Activated B cell treated with CpG ODN at 0.5 μM for 24 hours (primary cell): ENCODE data around the gene ATP23. TPM values are rescaled to one million over a fixed set of nuclear protein-coding genes. Genes with fewer than 3 reads are reported as not detected.

ENCODE experiments used
- ATAC-seq: fragments of 200-7000 bp; cut with Tn5 transposase; one replicate; pipeline ENCODE4 v1.10.0; 2021; ENCODE audit warnings: low read depth, mild to moderate bottlenecking, moderate library complexity
- CTCF ChIA-PET: fragments of 350-600 bp; sonication (Branson Sonifier 250); formaldehyde crosslinking; loops from one replicate; lab custom pipeline; 2021; ENCODE audit warnings: antibody characterized with exemption; lab: Charles Lee
- POLR2A ChIA-PET: fragments of 350-600 bp; sonication (Branson Sonifier 250); formaldehyde crosslinking; loops from one replicate; lab custom pipeline; 2021; ENCODE audit warnings: antibody characterized with exemption; lab: Charles Lee
- DNase-seq: peaks from one replicate; pipeline ENCODE4 v3.0.0; 2022
- H3K27ac Mint-ChIP-seq: one replicate; pipeline ENCODE4 v1.8.0; 2020; ENCODE audit warnings: mixed read lengths
- H3K27me3 Mint-ChIP-seq: one replicate; pipeline ENCODE4 v1.8.0; 2021; ENCODE audit warnings: mixed read lengths
- H3K36me3 Mint-ChIP-seq: one replicate; pipeline ENCODE4 v1.8.0; 2021; ENCODE audit warnings: low read depth, mixed read lengths
- H3K4me1 Mint-ChIP-seq: one replicate; pipeline ENCODE4 v1.8.0; 2021; ENCODE audit warnings: mixed read lengths
- H3K4me3 Mint-ChIP-seq: one replicate; pipeline ENCODE4 v1.8.0; 2020; ENCODE audit warnings: mild to moderate bottlenecking, mixed read lengths
- H3K9me3 Mint-ChIP-seq: one replicate; pipeline ENCODE4 v1.8.0; 2020; ENCODE audit warnings: mixed read lengths
- intact Hi-C: fragments of 100-400 bp; cut with micrococcal nuclease; formaldehyde crosslinking; loops from one replicate; pipeline ENCODE4 v1.15.1; 2024
- total RNA-seq: library from RNA; stranded (reverse); gene quantifications from 2 replicates; pipeline ENCODE4 v1.2.3, GENCODE V29; 2022
- TF ChIP-seq, protein P1 (sequence below): fragments of 200-600 bp; IDR thresholded peaks from one replicate; pipeline ENCODE4 v1.8.0; 2022; ENCODE audit warnings: antibody characterized with exemption, mild to moderate bottlenecking

The ATP23 gene
- total RNA-seq, 1 donor from 2014 or later, result 3.0 TPM

DNA sequence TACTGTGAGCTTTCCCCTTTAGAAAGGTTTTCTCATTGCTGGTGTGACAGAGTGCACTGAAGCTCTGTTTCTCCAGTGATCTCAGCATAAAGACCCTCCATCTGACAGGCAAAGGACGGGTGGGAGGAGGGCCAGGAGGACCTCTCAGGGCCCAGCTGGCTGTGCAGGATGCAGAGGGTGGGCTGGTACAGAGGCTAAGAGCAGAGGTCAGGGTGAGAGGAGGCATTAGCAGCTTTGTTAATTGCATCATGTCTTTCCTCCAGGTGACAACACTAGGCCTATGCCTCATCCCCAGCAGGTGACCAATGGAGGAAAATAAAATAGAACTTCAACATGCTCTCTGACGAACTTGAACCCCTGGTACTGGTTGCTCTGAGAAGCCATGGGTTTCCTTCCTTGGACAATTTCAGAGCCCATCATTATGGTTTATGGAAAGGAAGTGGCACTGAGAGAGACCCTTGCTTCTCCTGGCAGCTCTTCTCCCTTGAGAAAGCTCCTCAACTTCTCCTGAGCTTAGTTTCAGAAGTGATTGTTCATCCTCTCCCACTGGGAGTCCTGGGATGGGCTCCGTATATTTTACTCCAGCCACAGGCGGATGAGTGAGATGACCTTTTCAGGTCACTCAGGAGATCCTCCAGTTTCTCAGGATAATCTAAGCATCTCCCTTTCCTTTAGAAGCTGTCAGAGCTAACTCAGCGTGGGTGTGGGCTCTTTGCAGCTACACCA lies 45.8 kb upstream of the ATP23 start:
- POLR2A ChIA-PET, result interaction anchor here (0.6 to 7.3 kb wide), 7 partner anchors 30 to 151 kb away, joined by 3 to 122 read pairs (median 3); partner anchors contain the start of genes CTDSP2, TSFM and TSPAN31
- Mint-ChIP-seq H3K4me3 (peak overlapping the region; percentile 77), H3K27me3 (no peaks in the 10 kb centered on the region), H3K27ac (peak overlapping the region; percentile 75), H3K36me3 (no peaks in the 10 kb centered on the region), H3K9me3 (no peaks in the 10 kb centered on the region), H3K4me1 (peaks cover 72% of the 10 kb centered on the region)
- CTCF ChIA-PET, result interaction anchor here (0.9 to 5.8 kb wide), 11 partner anchors 10 to 139 kb away, joined by 3 to 35 read pairs (median 8); no protein-coding TSS in a partner anchor
- TF ChIP-seq, protein P1, sequence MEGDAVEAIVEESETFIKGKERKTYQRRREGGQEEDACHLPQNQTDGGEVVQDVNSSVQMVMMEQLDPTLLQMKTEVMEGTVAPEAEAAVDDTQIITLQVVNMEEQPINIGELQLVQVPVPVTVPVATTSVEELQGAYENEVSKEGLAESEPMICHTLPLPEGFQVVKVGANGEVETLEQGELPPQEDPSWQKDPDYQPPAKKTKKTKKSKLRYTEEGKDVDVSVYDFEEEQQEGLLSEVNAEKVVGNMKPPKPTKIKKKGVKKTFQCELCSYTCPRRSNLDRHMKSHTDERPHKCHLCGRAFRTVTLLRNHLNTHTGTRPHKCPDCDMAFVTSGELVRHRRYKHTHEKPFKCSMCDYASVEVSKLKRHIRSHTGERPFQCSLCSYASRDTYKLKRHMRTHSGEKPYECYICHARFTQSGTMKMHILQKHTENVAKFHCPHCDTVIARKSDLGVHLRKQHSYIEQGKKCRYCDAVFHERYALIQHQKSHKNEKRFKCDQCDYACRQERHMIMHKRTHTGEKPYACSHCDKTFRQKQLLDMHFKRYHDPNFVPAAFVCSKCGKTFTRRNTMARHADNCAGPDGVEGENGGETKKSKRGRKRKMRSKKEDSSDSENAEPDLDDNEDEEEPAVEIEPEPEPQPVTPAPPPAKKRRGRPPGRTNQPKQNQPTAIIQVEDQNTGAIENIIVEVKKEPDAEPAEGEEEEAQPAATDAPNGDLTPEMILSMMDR, result no peak
- ATAC-seq, result no peak
- intact Hi-C loops, result loop anchor here (2.0 kb wide), 1 partner anchor 93 kb away; no protein-coding TSS in a partner anchor
- no peak for DNase-seq

DNA sequence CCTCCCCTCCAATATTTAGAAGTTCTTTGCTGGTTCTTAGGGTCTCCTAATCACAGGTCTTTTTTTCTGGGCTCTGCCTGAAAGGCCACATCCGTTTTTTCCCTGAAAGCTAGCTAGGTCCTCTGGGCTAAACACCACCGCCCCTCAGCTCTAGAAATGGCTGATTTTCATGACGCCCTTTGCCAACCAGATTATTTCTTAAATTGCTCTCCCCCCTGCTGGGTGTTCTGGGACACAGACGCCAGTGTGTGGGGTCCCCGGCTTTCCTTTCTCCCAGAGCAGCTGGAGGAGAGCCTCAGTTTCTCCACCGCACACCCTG lies 45.3 kb upstream of the ATP23 start:
- Mint-ChIP-seq H3K4me1 (peaks cover 73% of the 10 kb centered on the region), H3K27ac (peak overlapping the region; percentile 75)
- TF ChIP-seq, protein P1, result no peak

DNA sequence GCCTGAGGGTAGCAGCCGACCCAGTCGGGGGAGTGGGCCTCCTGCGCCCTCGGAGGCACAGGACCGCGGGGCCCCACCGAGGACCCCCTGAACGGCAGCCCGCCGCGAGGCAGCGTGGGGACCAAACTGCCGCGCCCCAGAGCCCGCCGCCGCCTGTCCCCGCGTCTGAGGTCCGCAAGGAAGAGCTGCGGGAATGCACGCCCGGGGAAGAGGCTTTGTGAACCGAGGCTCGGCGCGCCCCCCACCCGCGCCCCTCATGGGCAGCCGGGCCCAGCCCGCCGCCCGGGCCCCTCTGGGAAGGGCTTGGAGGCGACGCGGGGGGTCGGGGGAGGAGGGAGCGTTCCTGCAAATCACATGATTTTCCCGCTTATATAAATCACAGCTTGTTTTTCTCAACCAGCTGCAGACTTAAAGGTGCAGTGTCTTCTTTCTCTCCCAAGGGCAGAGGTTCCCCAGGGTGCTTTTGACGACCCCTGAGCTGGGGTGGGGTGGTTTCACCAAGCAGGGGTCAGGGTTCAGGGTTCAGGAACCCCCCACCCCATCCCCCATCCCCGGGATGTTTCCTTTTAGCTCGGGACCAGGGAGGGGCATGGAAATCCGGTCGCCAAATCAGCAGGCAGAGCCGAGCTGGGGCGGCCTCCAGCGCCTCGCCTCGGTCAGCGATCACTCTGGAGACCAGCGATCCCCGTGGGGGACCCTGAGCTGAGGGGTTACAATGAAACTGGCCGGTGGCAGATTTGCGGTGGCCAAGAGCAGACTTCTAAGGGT lies 44.7 kb upstream of the ATP23 start:
- H3K36me3 Mint-ChIP-seq, result no peaks in the 10 kb centered on the region
- intact Hi-C loops, result loop anchor here (1.0 to 2.0 kb wide), 2 partner anchors 9 to 94 kb away; no protein-coding TSS in a partner anchor
- H3K9me3 Mint-ChIP-seq, result no peaks in the 10 kb centered on the region
- TF ChIP-seq, protein P1, result no peak
- no peak for ATAC-seq
- peak overlapping the region; percentile 80 for H3K4me3 Mint-ChIP-seq
- DNase-seq, result peak; percentile 27
- POLR2A ChIA-PET, result interaction anchor here (0.5 to 7.3 kb wide), 8 partner anchors 31 to 172 kb away, joined by 3 to 122 read pairs (median 4); partner anchors contain the start of genes CTDSP2, TSFM and TSPAN31
- H3K27me3 Mint-ChIP-seq, result no peaks in the 10 kb centered on the region
- peak overlapping the region; percentile 100 for H3K27ac Mint-ChIP-seq
- CTCF ChIA-PET, result interaction anchor here (1.1 to 5.8 kb wide), 10 partner anchors 8 to 140 kb away, joined by 3 to 35 read pairs (median 9); partner anchors contain the start of gene TSFM
- H3K4me1 Mint-ChIP-seq, result peaks cover 75% of the 10 kb centered on the region

More for the DNA sequence above, 45.3 kb upstream of the ATP23 start:
- ChIA-PET CTCF (interaction anchor here (1.2 to 5.8 kb wide), 10 partner anchors 9 to 140 kb away, joined by 3 to 35 read pairs (median 9); no protein-coding TSS in a partner anchor), POLR2A (interaction anchor here (0.5 to 7.3 kb wide), 6 partner anchors 31 to 171 kb away, joined by 3 to 122 read pairs (median 4); partner anchors contain the start of genes CTDSP2 and TSFM)
- intact Hi-C loops, result loop anchor here (2.0 kb wide), 1 partner anchor 93 kb away; no protein-coding TSS in a partner anchor
- ATAC-seq, result no peak
- no peaks in the 10 kb centered on the region for H3K27me3 Mint-ChIP-seq
- DNase-seq, result no peak
- no peaks in the 10 kb centered on the region for H3K36me3 Mint-ChIP-seq
- no peaks in the 10 kb centered on the region for H3K9me3 Mint-ChIP-seq
- H3K4me3 Mint-ChIP-seq, result peak overlapping the region; percentile 77

DNA sequence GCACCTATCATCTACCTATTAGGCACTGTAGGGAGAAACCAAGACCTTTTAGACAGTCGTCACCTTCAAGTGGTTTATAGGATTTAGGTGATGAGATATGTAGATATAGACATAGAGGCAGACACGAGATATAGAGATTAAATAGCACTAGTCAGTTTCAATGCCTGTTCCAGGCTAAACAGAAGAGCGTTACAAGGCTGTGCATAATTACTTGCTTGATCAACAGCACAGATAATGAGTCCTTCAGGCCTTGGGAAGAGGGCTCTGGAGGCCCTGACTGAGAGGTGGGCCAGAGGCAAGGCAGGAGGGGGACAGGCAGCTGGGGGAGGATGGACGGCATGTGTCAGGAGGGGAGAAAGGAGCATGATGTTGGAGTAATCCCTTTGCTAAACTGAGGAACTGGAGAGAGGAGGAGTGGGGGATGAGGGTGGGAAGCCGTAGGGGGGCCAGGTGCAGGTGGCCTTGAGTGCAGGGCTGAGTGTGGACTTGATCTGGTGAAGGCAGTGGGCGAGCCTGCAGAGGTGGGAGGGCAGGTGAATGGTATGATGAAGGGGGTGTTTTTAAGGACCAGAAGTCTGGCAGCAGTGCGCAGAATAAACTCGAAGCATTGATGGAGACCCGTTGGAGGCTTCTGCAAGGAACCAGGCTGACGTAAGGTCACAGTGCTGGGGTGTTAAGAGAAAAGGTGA lies 43.9 kb upstream of the ATP23 start:
- no peaks in the 10 kb centered on the region for H3K9me3 Mint-ChIP-seq
- peak overlapping the region; percentile 80 for H3K4me3 Mint-ChIP-seq
- no peak for ATAC-seq
- H3K36me3 Mint-ChIP-seq, result no peaks in the 10 kb centered on the region
- intact Hi-C loops, result loop anchor here (1.0 to 2.0 kb wide), 2 partner anchors 8 to 95 kb away; no protein-coding TSS in a partner anchor
- no peaks in the 10 kb centered on the region for H3K27me3 Mint-ChIP-seq
- peaks cover 71% of the 10 kb centered on the region for H3K4me1 Mint-ChIP-seq
- TF ChIP-seq, protein P1, result no peak
- ChIA-PET CTCF (interaction anchor here (1.1 to 5.8 kb wide), 9 partner anchors 8 to 141 kb away, joined by 5 to 35 read pairs (median 10); partner anchors contain the start of gene TSFM), POLR2A (interaction anchor here (1.2 to 7.3 kb wide), 5 partner anchors 52 to 153 kb away, joined by 3 to 122 read pairs (median 5); partner anchors contain the start of genes CTDSP2, TSFM and TSPAN31)
- no peak for DNase-seq
- H3K27ac Mint-ChIP-seq, result peak overlapping the region; percentile 100
